Measurements from ENCODE around the gene RBPJ.

RBPJ gene

DNA sequence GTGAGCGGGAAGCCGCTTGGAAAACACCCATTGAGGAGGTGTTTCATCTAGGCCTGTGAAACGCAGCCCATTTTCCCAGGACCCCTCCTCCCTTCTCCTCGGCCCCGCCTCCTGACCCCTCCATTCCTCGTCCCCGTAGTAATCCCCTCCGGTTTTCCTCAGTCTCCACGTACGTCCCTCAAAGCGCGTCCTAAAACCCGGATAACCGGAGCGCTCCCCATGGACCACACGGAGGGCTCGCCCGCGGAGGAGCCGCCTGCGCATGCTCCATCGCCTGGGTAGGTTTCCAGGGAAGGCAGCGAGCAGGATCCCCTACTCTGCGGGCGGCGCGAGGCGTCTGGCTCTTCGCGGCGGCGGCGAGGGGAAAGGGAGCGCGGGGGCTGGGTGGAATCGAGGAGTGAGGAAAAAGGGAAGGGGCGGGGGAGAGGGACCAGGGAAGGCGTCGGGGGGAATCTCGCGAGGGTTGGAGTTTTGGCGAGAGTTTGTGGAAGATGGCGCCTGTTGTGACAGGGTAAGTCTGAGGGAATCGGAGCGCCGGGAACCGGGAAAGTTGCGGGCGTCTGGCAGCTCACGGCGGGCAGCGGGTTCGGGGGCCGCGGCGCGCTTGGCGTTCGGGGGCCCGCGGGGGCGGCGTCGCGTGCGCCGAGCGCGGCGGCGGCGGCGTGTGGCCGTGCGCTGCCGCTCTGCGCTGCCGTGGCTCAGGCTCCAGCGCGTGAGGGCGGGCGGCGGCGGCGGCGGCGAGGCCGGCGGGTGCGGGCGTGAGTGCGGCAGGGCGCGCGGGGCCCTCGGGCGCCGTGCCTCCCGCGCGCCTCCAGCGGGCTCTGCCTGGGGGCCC, at the start of gene RBPJ:
RBPJ (plus strand) TSS at position 477 of the 835 bp plus-strand sequence; CDS start at position 492, 15 bp downstream.
- peak; percentile 62 to 66 for DNase-seq (ENCODE audit: low read depth in 2 of 2)

DNA sequence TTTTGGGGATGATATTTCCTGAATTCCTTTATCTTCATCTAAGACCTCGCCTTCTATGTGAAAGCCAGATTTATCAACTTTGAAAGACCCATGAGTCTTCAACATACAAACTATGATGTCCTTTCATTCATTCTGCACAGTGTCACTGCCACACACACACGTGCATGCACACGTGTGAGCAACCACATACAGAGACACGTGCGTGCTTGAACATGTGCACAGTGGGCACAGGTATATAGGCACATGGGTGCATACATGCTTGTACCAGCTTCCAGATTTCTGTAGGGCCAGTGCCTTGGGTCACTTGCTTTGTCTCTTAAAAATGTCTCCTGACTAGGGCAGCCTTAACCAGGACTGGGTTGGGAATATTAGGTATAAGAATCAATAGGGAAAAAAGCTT, 49.1 kb upstream of the RBPJ start:
- no peak for DNase-seq (ENCODE audit: low read depth in 2 of 2)

DNA sequence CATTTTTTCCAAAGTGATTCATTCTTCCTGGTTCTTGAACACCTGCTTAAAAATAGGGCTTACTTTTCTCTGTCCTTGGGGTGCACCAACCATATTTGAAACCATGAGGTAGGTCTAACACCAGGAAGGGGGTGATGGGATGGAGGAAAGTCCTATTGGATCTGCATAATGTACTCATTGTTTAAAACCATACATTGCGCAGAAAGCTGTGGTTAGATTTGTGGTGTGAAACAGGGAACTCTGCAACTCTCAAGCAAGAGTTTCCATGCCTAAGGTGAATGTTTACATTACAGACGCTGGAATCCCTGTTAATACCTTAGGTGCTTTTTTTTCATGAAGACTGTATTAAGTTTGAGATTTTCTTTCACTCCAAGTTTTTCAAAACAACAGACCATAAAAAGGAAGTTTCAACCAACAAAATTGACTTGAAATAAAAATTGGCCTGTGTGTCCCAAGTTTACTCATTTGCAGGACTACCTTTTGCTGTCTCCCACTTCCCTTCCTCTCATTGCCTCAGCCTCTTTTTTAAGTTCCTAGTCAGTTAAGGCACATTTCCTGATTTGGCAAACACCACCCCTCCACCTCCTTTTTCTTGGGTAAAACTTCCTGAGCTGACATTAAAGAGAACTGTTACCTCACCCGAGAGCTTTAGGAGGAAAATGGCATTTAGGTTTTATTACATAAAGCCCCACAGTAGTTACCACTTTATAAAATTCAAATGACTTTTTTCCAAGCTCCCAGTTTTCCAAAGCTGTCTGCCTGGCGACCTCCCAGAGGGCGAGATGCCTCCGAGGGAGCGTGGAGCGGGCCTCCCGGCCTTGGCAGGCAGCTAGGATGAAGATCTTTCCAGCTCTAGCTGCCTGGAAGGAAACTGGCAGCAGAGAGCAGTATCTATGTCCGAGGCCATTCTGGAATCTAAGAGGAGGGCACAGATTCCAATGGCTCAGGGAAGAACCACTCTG, 47.9 kb upstream of the RBPJ start:
- DNase-seq (ENCODE audit: low read depth in 2 of 2), result no peak

- DNase-seq (ENCODE audit: low read depth in 2 of 2), result no peak
These were observed 47.2 kb upstream of the RBPJ start for GRCh38 chr4:26273616-26273980.

DNA sequence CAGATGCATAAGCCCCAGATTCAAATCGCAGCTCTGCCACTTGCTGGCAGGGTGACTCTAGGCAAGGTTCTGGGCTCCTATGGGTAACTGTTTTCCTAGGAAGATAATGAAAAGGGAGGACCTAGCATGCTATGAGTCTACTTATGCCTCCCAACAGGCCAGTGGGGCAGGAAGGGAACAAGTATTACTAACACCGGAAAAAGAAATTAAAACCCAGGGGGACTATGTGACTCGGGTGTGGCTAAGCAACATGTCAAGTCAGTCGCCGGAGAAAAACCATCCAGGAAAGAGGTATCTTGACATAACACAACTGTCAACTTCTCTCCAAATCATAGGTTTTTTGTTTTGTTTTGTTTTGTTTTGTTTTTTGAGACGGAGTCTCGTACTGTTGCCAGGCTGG, 45.5 kb upstream of the RBPJ start:
- DNase-seq (ENCODE audit: low read depth in 2 of 2), result no peak

DNA sequence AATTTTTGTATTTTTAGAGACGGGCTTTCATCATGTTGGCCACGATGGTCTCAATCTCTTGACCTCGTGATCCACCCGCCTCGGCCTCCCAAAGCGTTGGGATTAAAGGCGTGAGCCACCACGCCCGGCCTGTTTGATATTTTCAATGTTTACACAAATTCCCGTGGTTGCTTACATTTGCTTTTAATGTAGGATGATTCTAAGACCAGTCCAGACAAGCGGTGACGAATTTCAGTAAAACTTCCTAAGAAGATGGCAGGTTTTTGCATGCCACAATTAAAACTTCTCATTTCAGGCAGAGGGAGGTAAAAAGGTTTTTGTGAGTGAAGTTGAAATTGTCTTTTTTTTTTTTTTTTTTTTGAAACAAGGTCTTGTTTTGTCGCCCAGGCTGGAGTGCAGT, 41.4 kb upstream of the RBPJ start:
- DNase-seq (ENCODE audit: low read depth in 2 of 2), result no peak

DNA sequence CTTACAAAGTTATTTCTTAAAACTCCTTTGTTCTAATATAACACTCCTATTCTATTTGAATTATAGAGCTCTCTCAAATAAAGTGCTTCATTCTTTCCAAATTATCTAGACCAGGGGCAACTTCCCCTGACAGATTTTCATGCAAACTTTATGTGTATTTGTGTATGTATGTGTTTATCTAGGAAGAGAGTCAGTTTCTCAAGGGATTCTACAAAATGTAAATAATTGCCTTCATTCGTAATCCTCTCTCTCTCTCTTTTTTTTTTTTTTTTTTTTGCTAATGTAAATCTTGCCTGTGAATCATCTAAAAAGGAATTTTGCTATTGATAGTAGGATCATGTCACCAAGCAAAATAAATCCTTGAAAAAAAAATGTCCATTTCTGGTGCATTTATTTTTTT, 38.9 kb upstream of the RBPJ start:
- no peak for DNase-seq (ENCODE audit: low read depth in 2 of 2)

GRCh38 chr4:26284536-26284935, 36.3 kb upstream of the RBPJ start:
- no peak for DNase-seq (ENCODE audit: low read depth in 2 of 2)

DNA sequence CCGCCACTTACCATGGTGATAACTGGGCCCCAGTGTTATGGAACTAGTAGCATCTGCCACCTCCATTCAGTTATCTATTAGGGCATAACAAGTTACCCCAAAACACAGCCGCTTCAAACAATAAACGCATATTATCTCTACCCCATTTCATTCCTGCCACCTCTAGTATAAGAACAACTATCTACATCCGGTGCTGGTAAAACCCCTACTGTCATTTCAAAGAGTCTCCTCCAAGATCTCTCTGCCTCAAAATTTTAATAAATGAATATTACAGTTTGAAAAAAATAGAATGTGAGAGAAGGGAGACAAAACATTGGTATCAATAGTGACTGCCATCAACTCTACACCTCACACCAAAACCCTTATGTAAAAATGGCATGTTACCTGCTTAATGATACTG, 35.5 kb upstream of the RBPJ start:
- DNase-seq (ENCODE audit: low read depth in 2 of 2), result no peak

DNA sequence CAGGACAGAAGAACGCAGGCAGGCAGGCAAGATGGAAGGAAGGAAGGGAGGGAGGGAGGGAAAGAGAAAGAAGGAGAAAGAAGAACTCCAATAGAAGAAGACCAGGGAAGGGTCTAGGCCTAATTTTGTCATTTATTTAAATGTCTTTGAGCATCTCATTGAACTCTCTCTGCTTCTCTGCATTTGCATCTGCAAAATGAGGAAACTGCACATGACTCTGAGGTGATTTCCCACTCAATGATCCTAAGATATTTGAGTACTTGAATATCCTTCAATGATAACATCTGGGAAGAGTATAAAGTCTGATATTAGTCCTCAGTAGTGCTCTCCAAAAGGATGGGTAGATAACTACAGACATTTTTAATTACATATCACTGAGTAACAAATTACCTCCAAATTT, 33.1 kb upstream of the RBPJ start:
- no peak for DNase-seq (ENCODE audit: low read depth in 2 of 2)

DNA sequence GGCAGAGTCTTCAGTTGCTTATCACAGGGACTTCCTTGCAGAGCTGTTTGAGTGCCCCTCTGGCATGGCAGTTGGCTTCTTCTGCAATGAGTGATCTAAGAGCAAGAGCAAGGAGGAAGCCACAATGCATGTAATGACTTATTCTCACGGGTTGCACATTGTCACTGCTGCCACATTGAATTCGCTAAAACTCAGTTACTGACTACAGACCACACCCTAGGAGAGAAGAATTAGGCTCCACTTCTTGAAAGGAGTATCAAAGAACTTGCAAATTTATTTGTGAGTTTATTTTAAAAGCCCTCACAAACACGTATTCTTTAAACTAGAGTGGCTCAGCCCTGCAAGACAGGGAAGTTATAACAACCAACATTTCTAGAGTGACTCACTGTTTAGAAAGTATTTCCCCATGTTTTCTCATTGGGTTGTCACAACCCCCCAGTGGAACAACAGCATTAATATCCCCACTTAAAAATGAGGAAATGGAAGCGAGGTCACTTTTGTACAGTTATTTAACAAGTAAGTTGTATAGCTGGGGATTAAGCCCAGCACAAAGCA, 32.4 kb upstream of the RBPJ start:
- no peak for DNase-seq (ENCODE audit: low read depth in 2 of 2)

- DNase-seq (ENCODE audit: low read depth in 2 of 2), result no peak
These were observed 31.4 kb upstream of the RBPJ start for GRCh38 chr4:26289401-26289800.

DNA sequence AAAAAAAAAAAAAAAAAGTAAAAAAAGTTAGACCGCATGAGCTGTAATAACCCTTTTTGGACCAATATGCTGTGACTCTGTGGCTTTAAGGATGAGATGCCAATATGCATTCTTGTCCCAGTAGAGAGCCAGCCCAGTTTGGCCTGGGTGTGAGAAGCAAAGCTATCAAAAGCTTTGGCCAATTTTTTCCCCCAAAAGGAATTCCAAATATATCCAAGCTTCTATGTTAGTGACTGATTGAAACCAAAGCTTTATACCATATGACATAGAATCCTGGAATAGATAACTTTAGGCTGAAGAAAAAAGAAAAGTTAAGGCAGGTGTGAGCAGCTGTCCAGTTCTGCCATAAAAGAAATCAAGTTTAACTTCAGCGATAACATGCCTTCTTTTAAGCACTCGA, 30.5 kb upstream of the RBPJ start:
- DNase-seq (ENCODE audit: low read depth in 2 of 2), result no peak

DNA sequence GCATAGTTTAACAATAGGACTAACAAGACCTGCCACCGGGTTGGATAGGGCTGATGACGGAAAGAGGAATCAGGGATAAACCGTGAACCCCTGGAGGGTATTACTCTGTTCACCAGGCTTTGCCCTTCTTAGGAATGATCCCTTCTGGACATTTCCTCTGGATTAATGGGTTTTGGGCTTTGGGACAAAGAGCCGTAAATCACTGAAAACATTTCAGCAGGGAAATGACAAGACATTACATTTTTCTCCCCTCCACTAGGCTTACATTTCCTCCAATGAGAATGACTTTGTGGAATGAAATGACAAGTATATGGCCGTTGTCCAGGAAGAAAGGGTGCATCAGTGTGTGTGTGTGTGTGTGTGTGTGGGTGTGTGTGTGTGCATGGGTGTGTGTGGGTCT, 25.9 kb upstream of the RBPJ start:
- DNase-seq (ENCODE audit: low read depth in 2 of 2), result no peak

- no peak for DNase-seq (ENCODE audit: low read depth in 2 of 2)
These were observed 24.8 kb upstream of the RBPJ start for GRCh38 chr4:26296021-26296420.

DNA sequence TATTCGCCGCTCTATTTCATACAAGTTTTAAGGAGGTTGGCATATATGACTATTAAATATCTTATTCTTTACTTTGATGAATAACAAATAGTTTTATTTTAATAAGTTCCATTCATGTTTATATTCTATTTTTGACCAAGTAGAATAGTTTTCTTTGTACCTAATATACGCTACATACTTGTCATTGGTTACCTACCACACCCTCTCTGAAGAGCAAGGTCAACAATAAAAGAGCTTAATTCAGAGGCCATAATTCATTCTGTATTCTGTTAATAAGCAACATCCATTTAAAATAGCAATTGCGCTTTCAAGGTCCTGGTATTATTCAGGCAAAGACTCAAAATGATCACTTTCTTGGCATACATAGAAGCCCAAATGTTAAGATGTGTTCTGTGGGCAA, 24.3 kb upstream of the RBPJ start:
- DNase-seq (ENCODE audit: low read depth in 2 of 2), result no peak

GRCh38 chr4:26297219-26297618, 23.6 kb upstream of the RBPJ start:
- DNase-seq (ENCODE audit: low read depth in 2 of 2), result no peak

DNA sequence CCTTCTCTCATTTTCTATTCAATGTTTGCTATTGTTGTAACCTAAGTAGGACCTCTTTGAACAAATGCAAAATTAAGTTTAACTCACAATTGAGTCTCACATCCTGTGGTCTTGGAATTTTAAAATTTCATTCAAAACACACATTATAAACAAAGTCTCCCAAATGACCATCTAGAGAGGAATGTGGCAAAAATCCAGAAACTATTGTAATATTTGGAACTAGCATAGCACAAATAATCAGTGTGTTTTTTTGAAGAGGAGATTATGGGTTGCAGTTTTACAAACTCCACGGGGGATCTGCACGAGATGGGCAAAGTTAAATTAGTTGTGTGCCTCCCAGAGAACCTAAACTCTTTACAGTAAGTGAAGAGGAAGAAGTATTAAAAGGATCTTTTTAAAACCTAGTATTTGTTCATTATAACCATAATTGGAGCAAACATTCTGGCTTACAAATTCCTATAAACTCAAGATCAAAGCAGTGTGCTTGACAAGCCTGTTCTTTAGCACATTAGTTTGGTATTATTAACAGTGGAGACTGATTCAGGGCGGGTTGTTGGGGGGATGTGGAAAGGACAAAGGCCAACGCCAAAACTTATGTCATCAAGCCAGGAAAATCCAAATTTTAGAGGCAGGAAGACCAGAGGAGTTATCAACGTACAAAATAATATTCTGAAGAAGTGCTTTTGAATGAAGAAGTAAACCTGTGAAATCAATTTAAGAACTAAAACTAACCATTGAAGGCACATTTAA, 22.4 kb upstream of the RBPJ start:
- DNase-seq (ENCODE audit: low read depth in 2 of 2), result no peak

- no peak for DNase-seq (ENCODE audit: low read depth in 2 of 2)
These were observed 21.4 kb upstream of the RBPJ start for GRCh38 chr4:26299254-26299882.

DNA sequence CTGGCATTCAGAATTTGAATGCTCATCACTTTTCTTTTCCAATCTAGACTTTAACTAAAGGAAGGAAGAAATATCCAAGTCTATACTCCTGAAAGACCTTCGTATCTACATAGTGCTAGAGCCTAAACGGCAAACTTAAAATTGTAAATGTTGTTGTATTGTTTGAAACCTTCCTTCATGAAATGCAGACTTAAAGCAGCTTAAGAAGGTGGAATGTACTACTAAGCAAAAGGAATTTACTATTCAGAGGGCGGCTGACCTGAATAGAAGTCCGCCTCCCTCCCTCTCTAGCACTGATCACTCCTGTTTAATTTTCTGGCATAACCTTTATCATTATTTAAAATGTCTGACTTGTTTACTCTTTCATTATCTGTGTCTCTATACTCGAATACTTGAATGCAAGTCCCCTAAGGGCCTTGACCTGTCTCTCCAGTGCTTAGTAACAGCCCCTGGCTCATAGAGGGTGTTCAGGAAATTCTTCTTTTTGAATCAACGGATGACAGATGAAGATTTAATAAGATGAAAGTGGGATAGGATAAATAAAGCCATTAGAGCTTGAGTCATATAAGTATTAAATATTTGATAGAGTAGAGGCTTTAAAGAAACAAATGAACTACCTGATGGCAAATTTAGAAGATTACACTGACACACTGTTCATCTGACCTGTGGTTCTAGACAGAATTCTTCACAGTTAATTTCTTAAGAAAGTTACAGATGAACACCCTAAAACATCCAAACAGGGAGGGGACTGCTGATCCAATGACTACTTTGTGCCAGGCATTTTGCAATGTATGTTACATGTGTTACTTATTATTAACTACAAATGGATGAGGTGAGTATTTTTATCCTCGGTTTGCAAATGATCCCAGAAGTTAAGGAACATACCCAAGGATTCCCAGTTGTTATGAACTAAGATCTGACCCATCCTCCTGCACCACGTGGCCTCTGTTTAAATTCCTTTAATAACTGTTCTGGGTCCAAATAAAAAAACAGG, 20.2 kb upstream of the RBPJ start:
- DNase-seq (ENCODE audit: low read depth in 2 of 2), result no peak

Measured in stimulated activated CD8-positive, alpha-beta memory T cell treated with anti-CD3 and anti-CD28 coated beads, Interleukin-7, amount 100 ng/mL, for 1 hour (primary cell).